Lung (tissue), 12 donors: ENCODE measurements around the gene ING5. TPM values are rescaled to one million over a fixed set of nuclear protein-coding genes. Genes with fewer than 3 reads are reported as not detected.
"Not testable (repeated sequence)": the region's sequence is repeated elsewhere in the genome, so short reads cannot be mapped to it uniquely, and the experiment has no call there.

Source experiments
- ATAC-seq: fragments of 200-7000 bp; cut with Tn5 transposase; one replicate; pipeline ENCODE4 v1.9.1; 2020; ENCODE audit warnings: moderate number of reproducible peaks; ENCODE audit not compliant: insufficient read depth, low FRiP score
- DNase-seq, 3 donors: peaks; one replicate each; pipeline ENCODE4 v3.0.0-alpha.2; 2013 to 2017
- H3K27ac ChIP-seq, 2 donors: one replicate each; pipeline ENCODE4 v1.5.1; 2013; ENCODE audit warnings: mild to moderate bottlenecking in 2 of 2, moderate library complexity in 2 of 2, control low read depth in 1 of 2, inconsistent platforms in 1 of 2, low read depth in 1 of 2, low read length in 1 of 2
- H3K27me3 ChIP-seq, 3 donors: one replicate each; pipeline ENCODE4 v1.5.1; 2013; ENCODE audit warnings: low read length in 2 of 3; ENCODE audit not compliant: control insufficient read depth in 3 of 3, insufficient read depth in 3 of 3
- H3K36me3 ChIP-seq, 4 donors: one replicate each; pipeline ENCODE4 v1.5.1; 2013; ENCODE audit warnings: low read length in 4 of 4, mild to moderate bottlenecking in 1 of 4, moderate library complexity in 1 of 4; ENCODE audit not compliant: control insufficient read depth in 4 of 4, insufficient read depth in 4 of 4
- H3K4me1 ChIP-seq, 5 donors: one replicate each; pipeline ENCODE4 v1.5.1; 2013; ENCODE audit warnings: low read length in 5 of 5, mild to moderate bottlenecking in 2 of 5, moderate library complexity in 1 of 5; ENCODE audit not compliant: control insufficient read depth in 5 of 5, insufficient read depth in 5 of 5
- H3K4me3 ChIP-seq: one replicate; pipeline ENCODE4 v1.5.1; 2013; ENCODE audit warnings: mild to moderate bottlenecking, control low read depth, moderate library complexity
- H3K9ac ChIP-seq, 2 donors: one replicate each; pipeline ENCODE4 v1.5.1; 2013; ENCODE audit warnings: low read length in 2 of 2, control low read depth in 1 of 2; ENCODE audit not compliant: insufficient read depth in 1 of 2
- H3K9me3 ChIP-seq, 4 donors: one replicate each; pipeline ENCODE4 v1.5.1; 2013; ENCODE audit warnings: low read length in 3 of 4, mild to moderate bottlenecking in 1 of 4, moderate library complexity in 1 of 4; ENCODE audit not compliant: control insufficient read depth in 4 of 4, insufficient read depth in 3 of 4
- CTCF ChIP-seq: IDR thresholded peaks from 2 replicates; pipeline ENCODE4 v1.5.1; 2012; ENCODE audit warnings: mild to moderate bottlenecking; ENCODE audit errors: control extremely low read depth, extremely low read depth
- WGBS, 2 donors: extraction: QIAGEN DNeasy Blood & Tissue Kit; methylation state at CpG; one replicate each; pipeline ENCODE4 v1.1.7; 2013; 5-methylcytosine and 5-hydroxymethylcytosine counted together
- polyA plus RNA-seq, 2 donors: library from polyadenylated mRNA; stranded (reverse); fragments of 200-250 nt; gene quantifications; one replicate each; pipeline ENCODE4 v1.2.1, GENCODE V29; 2013
- total RNA-seq, 2 donors: library from RNA; depleted of rRNA in 1 of 2; stranded (reverse); fragments of >200 nt in 1 of 2; gene quantifications; one replicate each; pipeline ENCODE4 v1.2.1, GENCODE V29; 2014 to 2021
- donor health status: control.
- donor health status: control.
- donor health status: Bipolar disorder and iron deficiency.
- donor health status: healthy.
- donor health status: DM: yes; HTN: yes; CAD: no.

The ING5 gene
- total and polyA plus RNA-seq, 4 donors: 19.2 to 46.8 (median 31.1) TPM

- 33 to 55% methylated on average over 10 of the region's 10 CpGs for WGBS, 2 donors
- Histone ChIP-seq H3K4me3 (no peak overlapping the region), H3K4me1 (peaks cover 0 to 2% (median 0%) of the 10 kb centered on the region in 5 donors), H3K27ac (no peak overlapping the region), H3K9me3 (no peaks in the 10 kb centered on the region), H3K9ac (no peak overlapping the region), H3K27me3 (no peaks in the 10 kb centered on the region), H3K36me3 (peaks cover 2 to 23% (median 16%) of the 10 kb centered on the region in 4 donors)
- TF ChIP-seq CTCF: no peak
- ATAC-seq (no peak), DNase-seq (no peak)
These were observed 39.2 kb downstream of the ING5 start for GRCh38 chr2:241741016-241741415.

GRCh38 chr2:241742320-241742939, 40.6 kb downstream of the ING5 start:
- H3K27me3 ChIP-seq: no peaks in the 10 kb centered on the region
- peaks cover 2 to 26% (median 19%) of the 10 kb centered on the region in 4 donors for H3K36me3 ChIP-seq
- no peaks in the 10 kb centered on the region for H3K9me3 ChIP-seq
- H3K4me3 ChIP-seq: no peak overlapping the region
- H3K9ac ChIP-seq: no peak overlapping the region
- TF ChIP-seq CTCF: no peak
- H3K4me1 ChIP-seq: peaks cover 0 to 2% (median 0%) of the 10 kb centered on the region in 5 donors
- WGBS, 2 donors: 96 to 97% methylated on average over 28 of the region's 28 CpGs
- DNase-seq: no peak
- no peak overlapping the region for H3K27ac ChIP-seq
- ATAC-seq: no peak

GRCh38 chr2:241743008-241743407, 41.2 kb downstream of the ING5 start:
- ATAC-seq, H3K27ac ChIP-seq, H3K4me1 ChIP-seq, DNase-seq, H3K4me3 ChIP-seq, H3K9me3 ChIP-seq, H3K9ac ChIP-seq, H3K27me3 ChIP-seq: not testable (repeated sequence)
- peaks cover 2 to 26% (median 20%) of the 10 kb centered on the region in 4 donors for H3K36me3 ChIP-seq
- 92 to 99% methylated on average over 14 to 15 of the region's 15 CpGs for WGBS, 2 donors

- Histone ChIP-seq H3K36me3 (peaks cover 2 to 26% (median 21%) of the 10 kb centered on the region in 4 donors), H3K4me1 (peaks cover 0 to 2% (median 0%) of the 10 kb centered on the region in 5 donors), H3K9me3 (no peaks in the 10 kb centered on the region), H3K4me3 (no peak overlapping the region), H3K27ac (no peak overlapping the region), H3K27me3 (no peaks in the 10 kb centered on the region), H3K9ac (no peak overlapping the region)
- ATAC-seq (no peak), DNase-seq (no peak)
- WGBS, 2 donors: 95 to 96% methylated on average over 16 of the region's 16 CpGs
- no peak for TF ChIP-seq CTCF
These were observed 41.8 kb downstream of the ING5 start for GRCh38 chr2:241743620-241744019.
